K562 (cell line): ENCODE results near the gene PIGQ. TPM values are rescaled to one million over a fixed set of nuclear protein-coding genes. Genes with fewer than 3 reads are reported as not detected.

Source experiments
- ATAC-seq: fragments of 200-7000 bp; cut with Tn5 transposase; 3 replicates; pipeline ENCODE4 v1.9.1; 2020; ENCODE audit warnings: moderate library complexity
- BruUV-seq: library from RNA; stranded (reverse); fragments of 400-500 nt; replicated peaks from 2 replicates; lab custom pipeline; 2021; lab: Mats Ljungman, UMichigan
- CTCF ChIA-PET: fragments of 300-600 bp; formaldehyde crosslinking; extraction: SDS; loops from one replicate; lab custom pipeline; 2021; ENCODE audit warnings: low intra/inter-chr PET ratio; lab: Yijun Ruan, JAX
- POLR2A ChIA-PET: fragments of 300-600, 350-650 bp; sonication (Branson Sonifier 250); formaldehyde crosslinking; extraction: SDS; loops from one replicate; lab custom pipeline; 2021; ENCODE audit warnings: antibody characterized with exemption, inconsistent platforms; lab: Yijun Ruan, JAX
- DNase-seq, 4 experiments: peaks; one replicate each; pipeline versions ENCODE4 v3.0.0 to v3.0.0-alpha.2; 2011 to 2018; ENCODE audit warnings: low spot score in 3 of 4, mixed read lengths in 3 of 4; ENCODE audit errors: extremely low read depth in 1 of 4
- FAIRE-seq: peaks from 2 replicates; lab custom pipeline; 2011; peaks lifted over from hg19 to GRCh38; lab: Jason Lieb, UNC
- H2AFZ ChIP-seq: 2 replicates; pipeline ENCODE4 v1.6.0; 2011; ENCODE audit warnings: low read depth, low read length, control low read depth, inconsistent platforms
- H3K27ac ChIP-seq: fragments of 200-600 bp; 3 replicates; pipeline ENCODE4 v1.8.0; 2011; ENCODE audit warnings: low read depth, mild to moderate bottlenecking, control low read depth, inconsistent platforms, low read length, moderate library complexity, mixed read lengths; ENCODE audit errors: extremely low read depth
- H3K27me3 ChIP-seq, 2 experiments: fragments of 300-600 bp in 1 of 2; 2 replicates in 1 of 2; 3 replicates in 1 of 2; pipeline versions ENCODE4 v1.6.0 to v1.8.0; 2011; ENCODE audit warnings: inconsistent platforms in 2 of 2, low read length in 2 of 2, mild to moderate bottlenecking in 1 of 2, mixed read lengths in 1 of 2, moderate library complexity in 1 of 2; ENCODE audit not compliant: control insufficient read depth in 2 of 2, insufficient read depth in 2 of 2
- H3K36me3 ChIP-seq: fragments of 300-600 bp; 3 replicates; pipeline ENCODE4 v1.8.0; 2011; ENCODE audit warnings: mild to moderate bottlenecking, low read length, inconsistent platforms; ENCODE audit not compliant: control insufficient read depth, insufficient read depth
- H3K4me1 ChIP-seq, 2 experiments: fragments of 200-600 bp in 1 of 2; replicated peaks in 1 of 2; 2 replicates in 1 of 2; 3 replicates in 1 of 2; pipeline versions ENCODE4 v1.5.1 to v1.8.0; 2011; ENCODE audit warnings: inconsistent platforms in 2 of 2, low read length in 2 of 2, mild to moderate bottlenecking in 1 of 2, mixed read lengths in 1 of 2, moderate library complexity in 1 of 2; ENCODE audit not compliant: control insufficient read depth in 2 of 2, insufficient read depth in 2 of 2
- H3K4me2 ChIP-seq: 2 replicates; pipeline ENCODE4 v1.6.1; 2011; ENCODE audit warnings: low read length, control low read depth, inconsistent platforms, mixed read lengths; ENCODE audit not compliant: insufficient read depth
- H3K4me3 ChIP-seq: fragments of 200-600 bp; sonication (generic), shearing (Covaris generic); 2 replicates; pipeline ENCODE4 v1.5.1; 2016; ENCODE audit warnings: control low read depth, inconsistent platforms
- H3K79me2 ChIP-seq: fragments of 200-600 bp; 3 replicates; pipeline ENCODE4 v1.8.0; 2011; ENCODE audit warnings: low read length, inconsistent platforms; ENCODE audit not compliant: control insufficient read depth, insufficient read depth
- H3K9ac ChIP-seq, 2 experiments: 2 replicates each; pipeline versions ENCODE4 v1.6.0 to v1.6.1; 2011; ENCODE audit warnings: low read depth in 2 of 2, low read length in 2 of 2, control low read depth in 1 of 2, inconsistent platforms in 1 of 2, mild to moderate bottlenecking in 1 of 2, mixed read lengths in 1 of 2; ENCODE audit not compliant: insufficient read depth in 1 of 2
- H3K9me1 ChIP-seq: one replicate; pipeline ENCODE4 v1.6.0; 2011; ENCODE audit warnings: inconsistent platforms, mild to moderate bottlenecking, low read length, moderate library complexity; ENCODE audit not compliant: control insufficient read depth, insufficient read depth
- H3K9me3 ChIP-seq: replicated peaks from 2 replicates; pipeline ENCODE4 v1.5.1; 2011; ENCODE audit warnings: low read depth, low read length, inconsistent platforms; ENCODE audit not compliant: control insufficient read depth, insufficient read depth
- H4K20me1 ChIP-seq: replicated peaks from 2 replicates; pipeline ENCODE4 v1.6.1; 2011; ENCODE audit warnings: low read length, inconsistent platforms, mixed read lengths; ENCODE audit not compliant: control insufficient read depth, insufficient read depth
- NRF1 ChIP-seq, 2 experiments: fragments of 450-650 bp; IDR thresholded peaks in 1 of 2; conservative IDR thresholded peaks in 1 of 2; 2 replicates each; pipeline ENCODE4 v1.6.1; 2014; ENCODE audit warnings: mild to moderate bottlenecking in 2 of 2
- POLR2G ChIP-seq: fragments of 200-400 bp; formaldehyde crosslinking; IDR thresholded peaks from 2 replicates; pipeline ENCODE4 v1.6.1; 2017; ENCODE audit warnings: low read depth, mild to moderate bottlenecking, antibody characterized with exemption, low read length, moderate library complexity
- SOX6 ChIP-seq: fragments of 450-650 bp; IDR thresholded peaks from 2 replicates; pipeline ENCODE4 v1.6.1; 2014; ENCODE audit warnings: mild to moderate bottlenecking
- WGBS: fragments of 100-300 bp; shearing (Covaris generic); methylation state at CpG from one replicate; pipeline ENCODE4 v1.1.6; 2016; ENCODE audit warnings: low coverage, mixed read lengths; ENCODE audit not compliant: insufficient coverage; ENCODE audit errors: missing lambda C conversion rate; 5-methylcytosine and 5-hydroxymethylcytosine counted together
- in situ Hi-C: fragments of 300-500 bp; cut with MboI; formaldehyde crosslinking; loops from 4 replicates; pipeline ENCODE4 v1.15.0; 2018; ENCODE audit warnings: inconsistent platforms, mixed read lengths
- intact Hi-C: fragments of 100-400 bp; cut with micrococcal nuclease; formaldehyde crosslinking; loops from 2 replicates; pipeline ENCODE4 v1.14.2; 2022
- polyA plus RNA-seq, 8 experiments: library from polyadenylated mRNA; depleted of rRNA in 4 of 8; stranded (reverse) in 5 of 8; unstranded in 3 of 8; fragments of >200 nt; fragmentation: Nextera tagmentation in 2 of 8; fragmentation: Illumina TruSeq in 1 of 8; extraction: Ambion mirVana in 2 of 8; extraction: Trizol in 1 of 8; gene quantifications; 2 replicates each; pipeline versions ENCODE4 v1.2.1 to v1.2.3, GENCODE V29; 2011 to 2014; ENCODE audit warnings: inconsistent platforms in 1 of 8, missing spikeins in 1 of 8
- total RNA-seq, 7 experiments: library from RNA; depleted of rRNA in 6 of 7; stranded (reverse); fragments of >200 nt in 6 of 7; fragmentation: Illumina TruSeq in 2 of 7; extraction: Trizol in 2 of 7; gene quantifications; 2 replicates each; pipeline versions ENCODE4 v1.2.1 to v1.2.3, GENCODE V29; 2011 to 2021; ENCODE audit warnings: low replicate concordance in 1 of 7
- TF ChIP-seq, protein P1 (sequence below): sonication (generic); IDR thresholded peaks from 2 replicates; pipeline ENCODE4 v1.6.1; 2016

Gene PIGQ
- total and polyA plus RNA-seq, 9 of the 15 experiments (the other 6 are each of a cell fraction or from before 2014, with no cell fraction given), result 0.20 to 49.6 (median 11.7) TPM

DNA sequence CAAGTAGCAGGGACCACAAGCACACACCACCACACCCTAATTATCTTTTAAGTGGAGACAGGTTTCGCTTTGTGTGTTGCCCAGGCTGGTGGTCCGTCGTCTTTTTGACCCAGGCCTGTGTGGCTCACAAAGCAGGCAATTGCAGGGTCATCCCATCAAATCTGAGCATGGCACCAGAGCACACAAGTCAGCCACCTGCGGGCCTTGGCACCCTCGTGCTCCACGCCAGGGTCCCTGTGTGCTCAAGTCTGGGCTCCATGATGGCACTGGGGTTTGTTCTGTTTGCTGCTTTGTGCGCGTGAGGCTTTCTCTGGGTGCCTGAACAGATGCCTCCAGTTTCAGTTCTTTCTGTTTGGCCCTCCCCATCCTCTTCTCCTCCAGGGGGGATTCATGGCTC is 44.6 kb upstream of the PIGQ start:
- Histone ChIP-seq H3K79me2 (peaks cover 53% of the 10 kb centered on the region), H3K27ac (peak overlapping the region; percentile 98; the same call in 2 of the 3 replicates), H3K4me2 (peak overlapping the region; percentile 81; the same call in 1 of the 2 replicates), H3K9ac (peak overlapping the region in 1 of 2 experiments; percentile 95; a peak in 2 of 4 replicates), H3K9me1 (peaks cover 9% of the 10 kb centered on the region), H3K9me3 (no peaks in the 10 kb centered on the region), H3K27me3 (no peaks in the 10 kb centered on the region), H3K36me3 (peaks cover 22% of the 10 kb centered on the region; the same call in 2 of the 3 replicates), H3K4me1 (peaks cover 27 to 84% of the 10 kb centered on the region in 2 experiments), H2AFZ (no peak overlapping the region), H3K4me3 (no peak overlapping the region), H4K20me1 (peaks cover 7% of the 10 kb centered on the region)
- TF ChIP-seq POLR2G (peak; percentile 51; the same call in 1 of the 2 replicates), SOX6 (no peak), NRF1 (conservative IDR thresholded peaks at IDR 0.05 in 1 of 2, IDR thresholded peaks at IDR 0.05 in 1 of 2) (0 out of 4 replicates have a peak, but pooled peaks of 1 of the 2 experiments have one; percentile 4)
- TF ChIP-seq, protein P1, sequence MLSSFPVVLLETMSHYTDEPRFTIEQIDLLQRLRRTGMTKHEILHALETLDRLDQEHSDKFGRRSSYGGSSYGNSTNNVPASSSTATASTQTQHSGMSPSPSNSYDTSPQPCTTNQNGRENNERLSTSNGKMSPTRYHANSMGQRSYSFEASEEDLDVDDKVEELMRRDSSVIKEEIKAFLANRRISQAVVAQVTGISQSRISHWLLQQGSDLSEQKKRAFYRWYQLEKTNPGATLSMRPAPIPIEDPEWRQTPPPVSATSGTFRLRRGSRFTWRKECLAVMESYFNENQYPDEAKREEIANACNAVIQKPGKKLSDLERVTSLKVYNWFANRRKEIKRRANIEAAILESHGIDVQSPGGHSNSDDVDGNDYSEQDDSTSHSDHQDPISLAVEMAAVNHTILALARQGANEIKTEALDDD, result no peak
- CTCF ChIA-PET, result no interaction called here
- in situ Hi-C loops, result no loop called here
- no TSS peak for BruUV-seq
- WGBS, result 93% methylated on average over 8 of the region's 8 CpGs
- no peak for ATAC-seq
- POLR2A ChIA-PET, result interaction anchor here (1.4 kb wide), 1 partner anchor 71 kb away, joined by 5 read pairs; no protein-coding TSS in a partner anchor
- FAIRE-seq, result no peak
- no peak for DNase-seq
- intact Hi-C loops, result loop anchor here (5.0 kb wide), 1 partner anchor 42 kb away; the partner anchor contains the start of genes NHLRC4 and PIGQ
